Right ventricle myocardium inferior (tissue), 1 donor: ENCODE results near the gene CHRM5. TPM values are rescaled to one million over a fixed set of nuclear protein-coding genes. Genes with fewer than 3 reads are reported as not detected.

Experiments
- total RNA-seq: library from RNA; stranded (reverse); fragmentation: NEBNext Ultra II Directional; extraction: Animal tissue kit (Norgen Biotek cat#: 25700); gene quantifications from one replicate; pipeline ENCODE4 v1.2.1, GENCODE V29; 2021
- donor health status: DM: no; HTN: yes; CAD: no; lungs with severe emphysema.

Gene CHRM5
- total RNA-seq, 1 donor from 2014 or later = not detected

Other genes with a start within 250 kb of the CHRM5 start
- 29.0 TPM for gene AVEN, start 70.7 kb downstream of the CHRM5 start, total RNA-seq
- 65.1 TPM for gene EMC7, start 133.4 kb downstream of the CHRM5 start, total RNA-seq
- 1.8 TPM for gene PGBD4, start 133.6 kb downstream of the CHRM5 start, total RNA-seq
- 19.3 TPM for gene KATNBL1, start 241.6 kb downstream of the CHRM5 start, total RNA-seq